Amniotic stem cell (primary cell): Measurements from ENCODE around the gene MYEOV.

Experiments
- DNase-seq: peaks from one replicate; lab custom pipeline; 2025; lab: John Stamatoyannopoulos, UW

The MYEOV gene

GRCh38 chr11:69265911-69266510 is 27.9 kb upstream of the MYEOV start:
- no peak for DNase-seq

GRCh38 chr11:69267395-69267805 is 26.6 kb upstream of the MYEOV start:
- DNase-seq = no peak

- no peak for DNase-seq
Measured at GRCh38 chr11:69268911-69269310, 25.0 kb upstream of the MYEOV start.

GRCh38 chr11:69269388-69269787 is 24.6 kb upstream of the MYEOV start:
- no peak for DNase-seq

GRCh38 chr11:69269926-69270697 is 23.8 kb upstream of the MYEOV start:
- no peak for DNase-seq

GRCh38 chr11:69270941-69271340 is 23.0 kb upstream of the MYEOV start:
- no peak for DNase-seq

GRCh38 chr11:69272055-69272454 is 21.9 kb upstream of the MYEOV start:
- no peak for DNase-seq

GRCh38 chr11:69272831-69273485 is 21.0 kb upstream of the MYEOV start:
- DNase-seq = no peak

GRCh38 chr11:69273571-69273970 is 20.4 kb upstream of the MYEOV start:
- DNase-seq = no peak

GRCh38 chr11:69274531-69275016 is 19.4 kb upstream of the MYEOV start:
- DNase-seq = no peak

GRCh38 chr11:69275178-69275577 is 18.8 kb upstream of the MYEOV start:
- no peak for DNase-seq

GRCh38 chr11:69276165-69276564 is 17.8 kb upstream of the MYEOV start:
- DNase-seq = no peak

- DNase-seq = no peak
Measured at GRCh38 chr11:69277074-69277809, 16.7 kb upstream of the MYEOV start.

GRCh38 chr11:69278091-69278867 is 15.7 kb upstream of the MYEOV start:
- DNase-seq = no peak

- DNase-seq = no peak
Measured at GRCh38 chr11:69280451-69280850, 13.5 kb upstream of the MYEOV start.

- no peak for DNase-seq
Measured at GRCh38 chr11:69280994-69281393, 13.0 kb upstream of the MYEOV start.

GRCh38 chr11:69283446-69283845 is 10.5 kb upstream of the MYEOV start:
- no peak for DNase-seq

GRCh38 chr11:69284081-69284511 is 9.9 kb upstream of the MYEOV start:
- DNase-seq = no peak

GRCh38 chr11:69285091-69285490 is 8.9 kb upstream of the MYEOV start:
- no peak for DNase-seq

- no peak for DNase-seq
Measured at GRCh38 chr11:69285766-69286165, 8.2 kb upstream of the MYEOV start.
